22Rv1 (cell line): ENCODE data around the gene TXNDC15.

Experiments
- H3K27ac ChIP-seq: fragments of 450-650 bp; 2 replicates; pipeline ENCODE4 v1.5.1; 2017
- CTCF ChIP-seq: fragments of 450-650 bp; IDR thresholded peaks from 2 replicates; pipeline ENCODE4 v1.5.1; 2017; ENCODE audit warnings: mild to moderate bottlenecking
- ZFX ChIP-seq: fragments of 450-650 bp; IDR thresholded peaks from 2 replicates; pipeline ENCODE4 v1.6.1; 2017; ENCODE audit warnings: antibody characterized with exemption, borderline replicate concordance

The TXNDC15 gene

GRCh38 chr5:134887593-134888159 lies 13.5 kb downstream of the TXNDC15 start:
- TF ChIP-seq CTCF, result no peak
- no peak for TF ChIP-seq ZFX
- no peak overlapping the region for H3K27ac ChIP-seq

GRCh38 chr5:134889335-134889734 lies 15.2 kb downstream of the TXNDC15 start:
- no peak overlapping the region for H3K27ac ChIP-seq
- TF ChIP-seq ZFX (no peak), CTCF (no peak)

GRCh38 chr5:134891473-134891872 lies 17.3 kb downstream of the TXNDC15 start:
- H3K27ac ChIP-seq, result no peak overlapping the region

DNA sequence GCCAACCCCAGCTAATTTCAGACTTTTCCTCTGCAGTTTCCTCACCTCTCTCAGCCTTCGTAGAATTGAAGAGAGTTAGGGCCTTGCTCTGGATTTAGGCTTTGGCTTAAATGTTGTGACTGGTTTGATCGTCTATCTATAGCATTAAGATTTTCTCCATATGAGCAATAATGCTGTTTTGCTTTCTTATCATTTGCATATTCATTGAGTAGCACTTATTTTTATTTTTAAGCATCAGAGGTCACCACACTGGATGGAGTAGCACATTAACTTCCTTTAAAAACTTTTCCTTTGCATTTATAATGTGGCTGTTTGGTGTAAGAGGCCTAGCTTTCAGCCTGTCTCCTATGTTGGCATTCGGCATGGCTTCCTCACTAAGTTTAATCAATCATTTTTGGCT lies 18.1 kb downstream of the TXNDC15 start:
- TF ChIP-seq ZFX, result no peak
- no peak for TF ChIP-seq CTCF
- no peak overlapping the region for H3K27ac ChIP-seq

More at GRCh38 chr5:134891473-134891872, 17.3 kb downstream of the TXNDC15 start:
- TF ChIP-seq CTCF (no peak), ZFX (no peak)

- TF ChIP-seq ZFX (no peak), CTCF (no peak)
- no peak overlapping the region for H3K27ac ChIP-seq
Observed at GRCh38 chr5:134892926-134893325, 18.8 kb downstream of the TXNDC15 start.

DNA sequence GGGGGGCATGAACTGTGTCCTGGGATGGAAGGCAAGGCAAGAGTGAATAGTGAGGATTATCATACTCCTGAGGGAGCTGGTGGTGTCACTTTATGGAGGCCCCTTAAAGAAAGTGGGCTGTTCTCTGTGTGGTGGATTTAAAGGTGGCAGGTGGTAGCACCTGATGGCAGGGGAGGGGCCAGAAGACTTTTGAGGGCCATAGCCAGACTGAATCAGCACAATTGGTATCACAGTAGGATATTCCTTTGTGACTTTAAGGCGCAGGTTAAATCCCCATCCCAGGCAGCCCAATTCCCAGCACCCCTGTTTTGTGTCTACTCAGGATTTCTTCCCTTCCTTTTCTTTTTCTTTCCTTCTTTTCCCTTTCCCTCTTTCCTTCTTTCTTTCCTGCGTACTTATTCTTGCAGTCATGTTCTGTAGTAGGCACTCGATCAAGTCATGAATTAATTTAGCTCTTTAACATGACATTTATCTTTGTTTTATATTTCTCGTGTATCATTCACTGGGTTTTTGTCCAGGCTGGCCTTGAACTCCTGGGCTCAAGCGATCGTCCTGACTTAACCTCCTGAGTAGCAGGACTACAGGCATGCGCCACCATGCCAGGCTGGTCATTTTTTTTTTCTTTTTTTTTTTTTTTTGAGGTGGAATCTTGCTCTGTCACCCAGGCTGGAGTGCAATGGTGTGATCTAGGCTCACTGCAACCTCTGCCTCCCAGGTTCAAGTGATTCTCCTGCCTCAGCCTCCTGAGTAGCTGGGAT lies 19.8 kb downstream of the TXNDC15 start:
- no peak overlapping the region for H3K27ac ChIP-seq
- no peak for TF ChIP-seq CTCF
- TF ChIP-seq ZFX, result no peak

DNA sequence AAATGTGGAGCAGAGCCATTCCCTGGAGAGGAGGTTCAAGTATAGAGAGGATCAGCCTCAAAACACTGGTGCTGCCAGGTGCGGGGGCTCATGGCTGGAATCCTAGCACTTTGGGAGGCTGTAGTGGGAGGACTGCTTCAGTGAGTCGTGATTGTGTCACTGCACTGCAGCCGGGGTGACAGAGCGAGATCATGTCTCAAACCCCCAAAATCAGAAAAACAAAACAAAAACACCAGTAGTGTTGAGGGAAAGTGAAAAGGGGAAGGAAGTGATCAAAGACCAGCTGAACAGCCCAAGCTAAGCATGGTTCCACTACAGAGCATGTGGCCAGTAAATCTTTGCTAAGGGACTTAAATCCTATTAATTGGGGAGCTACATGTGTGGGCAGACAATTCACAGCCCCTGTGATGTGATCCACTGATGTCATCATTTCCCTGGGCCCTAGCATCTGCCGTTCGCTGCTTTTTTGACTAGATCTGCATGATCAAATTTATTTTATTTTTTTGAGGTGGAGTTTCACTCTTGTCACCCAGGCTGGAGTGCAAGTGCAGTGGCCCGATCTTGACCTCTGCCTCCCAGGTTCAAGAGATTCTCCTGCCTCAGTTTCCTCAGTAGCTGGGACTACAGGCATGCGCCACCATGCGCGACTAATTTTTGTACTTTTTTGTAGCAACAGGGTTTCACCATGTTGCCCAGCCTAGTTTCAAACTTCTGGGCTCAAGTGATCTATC lies 28.1 kb downstream of the TXNDC15 start:
- H3K27ac ChIP-seq, result no peak overlapping the region
- no peak for TF ChIP-seq ZFX
- no peak for TF ChIP-seq CTCF
